Central memory CD8-positive, alpha-beta T cell (primary cell): ENCODE results near the gene DSCAM.
"Not testable (repeated sequence)": the region's sequence is repeated elsewhere in the genome, so short reads cannot be mapped to it uniquely, and the experiment has no call there.

Experiments
- ATAC-seq: fragments of 150-1000 bp; cut with Tn5 transposase; replicated peaks from 2 replicates; pipeline ENCODE4 v1.10.0; 2022; ENCODE audit warnings: mild to moderate bottlenecking, moderate FRiP score, moderate number of reproducible peaks; ENCODE audit not compliant: poor library complexity, severe bottlenecking; ENCODE audit errors: extremely low read depth
- DNase-seq, 2 donors: peaks; one replicate each; pipeline ENCODE4 v3.0.0; 2021; ENCODE audit warnings: low spot score in 2 of 2
- H3K27ac Mint-ChIP-seq: one replicate; pipeline ENCODE4 v1.8.0; 2022; ENCODE audit warnings: low read depth, mild to moderate bottlenecking, moderate library complexity, mixed read lengths
- H3K27me3 Mint-ChIP-seq: one replicate; pipeline ENCODE4 v1.8.0; 2022; ENCODE audit warnings: mixed read lengths
- H3K36me3 Mint-ChIP-seq: one replicate; pipeline ENCODE4 v1.8.0; 2022; ENCODE audit warnings: mild to moderate bottlenecking, moderate library complexity, mixed read lengths; ENCODE audit not compliant: insufficient read depth
- H3K4me1 Mint-ChIP-seq: one replicate; pipeline ENCODE4 v1.8.0; 2022; ENCODE audit warnings: mixed read lengths
- H3K4me3 Mint-ChIP-seq: one replicate; pipeline ENCODE4 v1.8.0; 2022; ENCODE audit warnings: mild to moderate bottlenecking, moderate library complexity, mixed read lengths
- H3K9me3 Mint-ChIP-seq: one replicate; pipeline ENCODE4 v1.8.0; 2022; ENCODE audit warnings: mixed read lengths

DSCAM gene

GRCh38 chr21:40208206-40208947, 638.6 kb downstream of the DSCAM start:
- no peaks in the 10 kb centered on the region for H3K36me3 Mint-ChIP-seq
- no peak for DNase-seq
- H3K27ac Mint-ChIP-seq, result no peak overlapping the region
- H3K4me3 Mint-ChIP-seq, result no peak overlapping the region
- ATAC-seq, result no peak
- peaks cover 13% of the 10 kb centered on the region for H3K9me3 Mint-ChIP-seq
- no peaks in the 10 kb centered on the region for H3K4me1 Mint-ChIP-seq
- no peaks in the 10 kb centered on the region for H3K27me3 Mint-ChIP-seq

DNA sequence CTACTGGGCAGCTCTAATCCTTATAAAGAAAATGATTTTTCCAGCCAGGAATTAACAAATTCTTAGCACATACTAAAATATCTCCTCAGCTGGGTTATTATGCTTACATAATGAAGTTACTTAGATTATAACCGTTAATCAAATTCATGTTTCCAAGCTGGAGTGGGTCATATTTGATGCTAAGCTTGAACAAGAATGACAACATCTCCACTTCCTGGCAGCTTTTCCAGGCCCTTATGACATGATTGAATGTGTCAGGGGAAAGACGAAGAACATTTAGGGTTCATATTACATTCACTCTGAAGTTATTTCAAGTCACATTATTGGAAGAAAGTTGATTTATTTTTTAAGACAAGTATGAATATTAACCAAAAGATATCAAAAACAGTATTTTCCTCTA, 646.0 kb downstream of the DSCAM start:
- ATAC-seq, result no peak

GRCh38 chr21:40200126-40200525, 646.8 kb downstream of the DSCAM start:
- H3K27ac Mint-ChIP-seq, result no peak overlapping the region
- DNase-seq (no peak), ATAC-seq (no peak)
- H3K27me3 Mint-ChIP-seq, result no peaks in the 10 kb centered on the region
- no peaks in the 10 kb centered on the region for H3K36me3 Mint-ChIP-seq
- no peak overlapping the region for H3K4me3 Mint-ChIP-seq
- H3K9me3 Mint-ChIP-seq, result peaks cover 12% of the 10 kb centered on the region
- no peaks in the 10 kb centered on the region for H3K4me1 Mint-ChIP-seq

More for the DNA sequence above, 646.0 kb downstream of the DSCAM start:
- Mint-ChIP-seq H3K36me3 (no peaks in the 10 kb centered on the region), H3K4me1 (no peaks in the 10 kb centered on the region), H3K27me3 (no peaks in the 10 kb centered on the region), H3K4me3 (no peak overlapping the region), H3K27ac (no peak overlapping the region), H3K9me3 (peaks cover 12% of the 10 kb centered on the region)
- DNase-seq, result no peak

DNA sequence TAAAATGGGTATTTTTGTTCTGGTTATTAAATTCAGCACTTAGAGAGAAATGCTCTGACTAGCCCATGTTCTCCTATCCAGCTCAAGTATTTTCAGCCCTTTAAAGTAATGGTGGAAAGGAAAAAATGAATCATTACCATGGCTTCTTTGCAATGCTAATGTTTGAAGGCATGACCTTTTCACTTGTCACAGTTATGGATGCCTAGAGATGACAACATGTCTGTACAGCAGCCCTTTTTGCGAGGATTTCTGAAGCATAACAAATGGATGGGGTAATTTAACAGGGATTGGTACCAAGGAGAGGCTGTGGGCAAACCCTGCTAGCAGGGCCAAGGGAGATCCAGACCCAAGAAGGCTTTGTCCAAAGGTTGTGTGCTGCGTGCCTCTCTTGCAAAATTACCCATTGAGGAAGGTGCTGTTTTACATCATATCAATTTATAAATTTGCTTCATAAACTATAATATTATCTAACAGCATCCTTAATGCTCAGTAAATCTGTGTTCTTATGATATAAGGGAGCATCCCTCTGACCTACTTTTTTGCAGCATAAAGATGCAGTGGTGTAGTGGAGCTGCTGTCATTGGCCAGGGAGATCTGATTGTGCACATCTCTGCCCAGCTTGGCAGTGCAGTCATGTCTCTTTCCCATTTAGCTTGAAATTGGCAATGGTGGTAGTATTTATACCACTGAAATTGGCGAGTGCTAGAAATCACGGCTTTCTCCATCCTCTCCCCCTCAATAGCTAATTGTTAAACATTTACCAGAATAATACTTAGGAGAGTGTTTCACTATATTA, 652.6 kb downstream of the DSCAM start:
- no peak overlapping the region for H3K4me3 Mint-ChIP-seq
- DNase-seq (no peak), ATAC-seq (no peak)
- no peaks in the 10 kb centered on the region for H3K4me1 Mint-ChIP-seq
- peaks cover 12% of the 10 kb centered on the region for H3K9me3 Mint-ChIP-seq
- H3K36me3 Mint-ChIP-seq, result no peaks in the 10 kb centered on the region
- no peaks in the 10 kb centered on the region for H3K27me3 Mint-ChIP-seq
- no peak overlapping the region for H3K27ac Mint-ChIP-seq

- Mint-ChIP-seq H3K4me1 (no peaks in the 10 kb centered on the region), H3K9me3 (no peaks in the 10 kb centered on the region), H3K4me3 (no peak overlapping the region), H3K27me3 (no peaks in the 10 kb centered on the region), H3K27ac (no peak overlapping the region), H3K36me3 (no peaks in the 10 kb centered on the region)
- no peak for DNase-seq
- no peak for ATAC-seq
Measured at GRCh38 chr21:40191616-40192015, 655.3 kb downstream of the DSCAM start.

- Mint-ChIP-seq H3K36me3 (no peaks in the 10 kb centered on the region), H3K27me3 (no peaks in the 10 kb centered on the region)
Measured at GRCh38 chr21:40191196-40191595, 655.8 kb downstream of the DSCAM start.

GRCh38 chr21:40187946-40188654, 658.9 kb downstream of the DSCAM start:
- H3K36me3 Mint-ChIP-seq, result no peaks in the 10 kb centered on the region
- H3K27ac Mint-ChIP-seq, result no peak overlapping the region
- no peaks in the 10 kb centered on the region for H3K27me3 Mint-ChIP-seq
- no peak for ATAC-seq
- H3K9me3 Mint-ChIP-seq, result no peaks in the 10 kb centered on the region
- H3K4me1 Mint-ChIP-seq, result no peaks in the 10 kb centered on the region
- DNase-seq, result no peak
- no peak overlapping the region for H3K4me3 Mint-ChIP-seq

More at GRCh38 chr21:40191196-40191595, 655.8 kb downstream of the DSCAM start:
- no peaks in the 10 kb centered on the region for H3K9me3 Mint-ChIP-seq
- H3K4me3 Mint-ChIP-seq, result no peak overlapping the region
- no peak for DNase-seq
- ATAC-seq, result no peak
- no peaks in the 10 kb centered on the region for H3K4me1 Mint-ChIP-seq
- no peak overlapping the region for H3K27ac Mint-ChIP-seq

- Mint-ChIP-seq H3K27me3 (no peaks in the 10 kb centered on the region), H3K4me1 (no peaks in the 10 kb centered on the region), H3K36me3 (no peaks in the 10 kb centered on the region), H3K4me3 (no peak overlapping the region), H3K9me3 (peaks cover under 1% of the 10 kb centered on the region), H3K27ac (no peak overlapping the region)
- ATAC-seq, result no peak
- no peak for DNase-seq
Measured at GRCh38 chr21:40187244-40187643, 659.7 kb downstream of the DSCAM start.

- no peaks in the 10 kb centered on the region for H3K4me1 Mint-ChIP-seq
- peaks cover 8% of the 10 kb centered on the region for H3K9me3 Mint-ChIP-seq
- no peak for DNase-seq
- H3K27me3 Mint-ChIP-seq, result no peaks in the 10 kb centered on the region
- no peaks in the 10 kb centered on the region for H3K36me3 Mint-ChIP-seq
- ATAC-seq, result no peak
- H3K27ac Mint-ChIP-seq, result no peak overlapping the region
- no peak overlapping the region for H3K4me3 Mint-ChIP-seq
Measured at GRCh38 chr21:40186045-40186444, 660.9 kb downstream of the DSCAM start.

GRCh38 chr21:40185208-40185607, 661.8 kb downstream of the DSCAM start:
- Mint-ChIP-seq H3K27me3 (no peaks in the 10 kb centered on the region), H3K4me1 (no peaks in the 10 kb centered on the region), H3K36me3 (no peaks in the 10 kb centered on the region), H3K27ac (no peak overlapping the region), H3K4me3 (no peak overlapping the region), H3K9me3 (peaks cover 8% of the 10 kb centered on the region)
- ATAC-seq (no peak), DNase-seq (no peak)

DNA sequence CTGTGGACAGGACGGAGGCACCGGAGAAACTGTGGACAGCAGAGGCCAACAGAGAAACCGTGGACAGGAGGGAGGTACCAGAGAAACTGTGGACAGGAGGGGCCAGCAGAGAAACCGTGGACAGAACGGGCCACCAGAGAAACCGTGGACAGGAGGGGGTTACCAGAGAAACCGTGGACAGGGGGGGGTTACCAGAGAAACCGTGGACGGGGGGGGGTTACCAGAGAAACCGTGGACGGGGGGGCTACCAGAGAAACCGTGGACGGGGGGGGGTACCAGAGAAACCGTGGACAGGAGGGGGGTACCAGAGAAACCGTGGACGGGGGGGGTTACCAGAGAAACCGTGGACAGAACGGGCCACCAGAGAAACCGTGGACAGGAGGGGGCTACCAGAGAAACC, 664.5 kb downstream of the DSCAM start:
- not testable (repeated sequence) for H3K9me3 Mint-ChIP-seq, H3K27me3 Mint-ChIP-seq, ATAC-seq, H3K27ac Mint-ChIP-seq, H3K4me3 Mint-ChIP-seq, DNase-seq, H3K36me3 Mint-ChIP-seq, H3K4me1 Mint-ChIP-seq

DNA sequence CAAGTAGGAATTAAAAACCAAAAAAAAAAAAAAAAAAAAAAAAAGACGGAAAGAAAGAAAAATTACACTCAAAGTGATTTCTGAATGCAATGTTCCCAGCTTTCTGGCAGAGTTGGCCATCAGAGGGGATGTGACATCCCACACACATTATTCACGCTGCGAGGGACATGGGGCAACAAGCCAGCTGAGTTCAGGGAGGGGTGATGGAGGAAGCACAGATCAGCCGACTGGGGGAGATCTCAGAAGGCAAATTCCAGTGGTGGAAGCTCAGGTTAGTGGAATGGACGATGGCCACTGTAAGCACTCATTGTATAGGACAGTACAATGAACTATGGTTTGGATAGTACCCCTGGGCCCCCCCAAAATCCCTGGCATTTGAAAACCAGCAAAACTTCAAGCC, 667.8 kb downstream of the DSCAM start:
- H3K27me3 Mint-ChIP-seq, result no peaks in the 10 kb centered on the region
- no peak overlapping the region for H3K27ac Mint-ChIP-seq
- no peak overlapping the region for H3K4me3 Mint-ChIP-seq
- peaks cover 15% of the 10 kb centered on the region for H3K9me3 Mint-ChIP-seq
- no peaks in the 10 kb centered on the region for H3K36me3 Mint-ChIP-seq
- ATAC-seq (no peak), DNase-seq (no peak)
- no peaks in the 10 kb centered on the region for H3K4me1 Mint-ChIP-seq
